H1 (cell line): ENCODE results near the gene ERP29.

Source experiments
- EZH2 ChIP-seq: fragments of 200-600 bp; sonication (generic); IDR thresholded peaks from 2 replicates; pipeline ENCODE4 v1.7.1; 2012; ENCODE audit warnings: low read depth, mild to moderate bottlenecking, moderate library complexity, low read length, inconsistent platforms; ENCODE audit not compliant: severe bottlenecking
- POLR2A ChIP-seq, 2 experiments: IDR thresholded peaks; 1 replicate in 1 of 2; 2 replicates in 1 of 2; pipeline ENCODE4 v1.6.1; 2011; ENCODE audit warnings: low read depth in 2 of 2, low read length in 2 of 2, mild to moderate bottlenecking in 2 of 2; ENCODE audit errors: control extremely low read depth in 1 of 2
- POLR2AphosphoS5 ChIP-seq: IDR thresholded peaks from 2 replicates; pipeline ENCODE4 v1.6.1; 2011; ENCODE audit warnings: low read depth, low read length
- RFX5 ChIP-seq: IDR thresholded peaks from 2 replicates; pipeline ENCODE4 v1.6.1; 2011; ENCODE audit warnings: low read depth, low read length, improper control_type of control experiment, borderline replicate concordance
- TEAD4 ChIP-seq: IDR thresholded peaks from 2 replicates; pipeline ENCODE4 v1.6.1; 2012; ENCODE audit warnings: low read depth, low read length, inconsistent platforms, mixed read lengths
- TF ChIP-seq, protein P1 (sequence below), 3 experiments: IDR thresholded peaks; 1 replicate in 2 of 3; 2 replicates in 1 of 3; pipeline versions ENCODE4 v1.5.1 to v1.6.1; 2011; ENCODE audit warnings: low read length in 3 of 3, mild to moderate bottlenecking in 3 of 3, inconsistent platforms in 2 of 3, low read depth in 1 of 3, moderate library complexity in 1 of 3; ENCODE audit not compliant: insufficient read depth in 1 of 3; ENCODE audit errors: control extremely low read depth in 1 of 3
- TF ChIP-seq, protein P2 (sequence below): IDR thresholded peaks from 2 replicates; pipeline ENCODE4 v1.6.1; 2011; ENCODE audit warnings: low read length, improper control_type of control experiment

DNA sequence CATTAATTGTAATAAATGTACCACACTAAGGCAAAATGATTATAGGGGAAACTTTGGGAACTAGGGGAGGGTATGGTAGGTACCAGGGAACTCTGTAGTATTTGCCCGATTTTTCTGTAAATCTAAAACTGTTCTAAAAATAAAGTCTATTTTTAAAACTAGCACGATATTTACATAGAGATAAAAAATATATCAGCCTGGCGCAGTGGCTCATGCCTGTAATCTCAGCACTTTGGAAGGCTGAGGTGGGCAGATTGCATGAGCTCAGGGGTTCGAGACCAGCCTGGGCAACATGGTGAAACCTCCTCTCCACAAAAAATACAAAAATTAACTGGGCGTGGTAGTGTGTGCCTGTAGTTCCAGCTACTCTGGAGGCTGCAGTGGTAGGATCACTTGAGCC, 32.6 kb upstream of the ERP29 start:
- TF ChIP-seq, protein P1, sequence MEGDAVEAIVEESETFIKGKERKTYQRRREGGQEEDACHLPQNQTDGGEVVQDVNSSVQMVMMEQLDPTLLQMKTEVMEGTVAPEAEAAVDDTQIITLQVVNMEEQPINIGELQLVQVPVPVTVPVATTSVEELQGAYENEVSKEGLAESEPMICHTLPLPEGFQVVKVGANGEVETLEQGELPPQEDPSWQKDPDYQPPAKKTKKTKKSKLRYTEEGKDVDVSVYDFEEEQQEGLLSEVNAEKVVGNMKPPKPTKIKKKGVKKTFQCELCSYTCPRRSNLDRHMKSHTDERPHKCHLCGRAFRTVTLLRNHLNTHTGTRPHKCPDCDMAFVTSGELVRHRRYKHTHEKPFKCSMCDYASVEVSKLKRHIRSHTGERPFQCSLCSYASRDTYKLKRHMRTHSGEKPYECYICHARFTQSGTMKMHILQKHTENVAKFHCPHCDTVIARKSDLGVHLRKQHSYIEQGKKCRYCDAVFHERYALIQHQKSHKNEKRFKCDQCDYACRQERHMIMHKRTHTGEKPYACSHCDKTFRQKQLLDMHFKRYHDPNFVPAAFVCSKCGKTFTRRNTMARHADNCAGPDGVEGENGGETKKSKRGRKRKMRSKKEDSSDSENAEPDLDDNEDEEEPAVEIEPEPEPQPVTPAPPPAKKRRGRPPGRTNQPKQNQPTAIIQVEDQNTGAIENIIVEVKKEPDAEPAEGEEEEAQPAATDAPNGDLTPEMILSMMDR (IDR thresholded peaks at IDR 0.05; ENCODE audit: control extremely low read depth in 1 of 3, insufficient read depth in 1 of 3, low read depth in 1 of 3, low read length in 3 of 3) = no peak
- TF ChIP-seq TEAD4 = no peak
- TF ChIP-seq RFX5 = no peak
- no peak for TF ChIP-seq EZH2
- TF ChIP-seq POLR2AphosphoS5 = no peak
- TF ChIP-seq, protein P2, sequence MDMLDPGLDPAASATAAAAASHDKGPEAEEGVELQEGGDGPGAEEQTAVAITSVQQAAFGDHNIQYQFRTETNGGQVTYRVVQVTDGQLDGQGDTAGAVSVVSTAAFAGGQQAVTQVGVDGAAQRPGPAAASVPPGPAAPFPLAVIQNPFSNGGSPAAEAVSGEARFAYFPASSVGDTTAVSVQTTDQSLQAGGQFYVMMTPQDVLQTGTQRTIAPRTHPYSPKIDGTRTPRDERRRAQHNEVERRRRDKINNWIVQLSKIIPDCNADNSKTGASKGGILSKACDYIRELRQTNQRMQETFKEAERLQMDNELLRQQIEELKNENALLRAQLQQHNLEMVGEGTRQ = no peak
- no peak for TF ChIP-seq POLR2A (IDR thresholded peaks at IDR 0.05; ENCODE audit: control extremely low read depth in 1 of 2, low read depth in 2 of 2, low read length in 2 of 2)
